NT2/D1 (cell line): Measurements from ENCODE around the gene PCED1B.

ENCODE experiments used
- DNase-seq: peaks from one replicate; pipeline ENCODE4 v3.0.0-alpha.2; 2011; ENCODE audit warnings: low read depth, low spot score
- H3K27me3 ChIP-seq: 2 replicates; pipeline ENCODE4 v1.6.0; 2011; ENCODE audit warnings: mild to moderate bottlenecking; ENCODE audit not compliant: insufficient read length, insufficient read depth
- H3K36me3 ChIP-seq: 2 replicates; pipeline ENCODE4 v1.6.1; 2011; ENCODE audit warnings: mild to moderate bottlenecking, low read length, mixed read lengths; ENCODE audit not compliant: insufficient read depth, insufficient read length
- H3K4me1 ChIP-seq: 2 replicates; pipeline ENCODE4 v1.5.1; 2011; ENCODE audit not compliant: insufficient read depth, insufficient read length
- H3K4me3 ChIP-seq: 2 replicates; pipeline ENCODE4 v1.5.1; 2011; ENCODE audit warnings: low read depth; ENCODE audit not compliant: insufficient read length
- H3K9ac ChIP-seq: 2 replicates; pipeline ENCODE4 v1.6.0; 2011; ENCODE audit warnings: low read depth; ENCODE audit not compliant: insufficient read length
- H3K9me3 ChIP-seq: 2 replicates; pipeline ENCODE4 v1.5.1; 2011; ENCODE audit warnings: mild to moderate bottlenecking, low read length; ENCODE audit not compliant: insufficient read depth
- SUZ12 ChIP-seq: IDR thresholded peaks from 2 replicates; pipeline ENCODE4 v1.6.1; 2011; ENCODE audit not compliant: insufficient read length, insufficient read depth; ENCODE audit errors: extremely low read depth
- YY1 ChIP-seq: IDR thresholded peaks from 2 replicates; pipeline ENCODE4 v1.6.1; 2011; ENCODE audit not compliant: insufficient read length, insufficient read depth
- ZNF274 ChIP-seq: IDR thresholded peaks from 2 replicates; pipeline ENCODE4 v1.6.1; 2011; ENCODE audit warnings: mild to moderate bottlenecking, low read depth, low read length

The PCED1B gene

GRCh38 chr12:47105914-47106674 lies 26.7 kb downstream of the PCED1B start:
- H3K9ac ChIP-seq: no peak overlapping the region
- no peak overlapping the region for H3K4me3 ChIP-seq
- H3K4me1 ChIP-seq: no peaks in the 10 kb centered on the region
- no peak for DNase-seq
- H3K9me3 ChIP-seq: no peaks in the 10 kb centered on the region
- no peaks in the 10 kb centered on the region for H3K27me3 ChIP-seq
- no peaks in the 10 kb centered on the region for H3K36me3 ChIP-seq
- no peak for TF ChIP-seq YY1
- TF ChIP-seq SUZ12: no peak
- TF ChIP-seq ZNF274: no peak

DNA sequence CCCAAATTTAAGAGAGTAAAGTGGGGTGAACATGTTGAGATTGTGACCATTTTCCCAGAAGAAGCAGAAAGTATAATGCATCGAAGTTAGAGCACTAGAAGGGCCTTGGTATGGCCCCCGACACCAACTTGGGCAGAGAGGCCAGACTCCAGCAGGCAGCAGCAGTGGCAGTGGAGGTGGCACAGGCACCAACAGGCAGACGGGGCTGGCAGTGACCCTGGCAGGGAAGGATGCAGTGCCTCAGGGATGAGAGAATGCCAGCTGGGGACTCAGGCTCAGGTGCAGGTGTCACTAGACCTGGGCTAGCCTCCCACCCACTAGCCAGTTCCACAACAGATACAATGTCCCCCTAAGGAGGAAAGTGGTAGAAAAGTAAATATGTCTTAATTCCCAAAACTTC lies 28.0 kb downstream of the PCED1B start:
- no peaks in the 10 kb centered on the region for H3K27me3 ChIP-seq

GRCh38 chr12:47107926-47108325 lies 28.5 kb downstream of the PCED1B start:
- no peak overlapping the region for H3K4me3 ChIP-seq
- TF ChIP-seq YY1 (no peak), SUZ12 (no peak), ZNF274 (no peak)
- H3K4me1 ChIP-seq: no peaks in the 10 kb centered on the region
- DNase-seq: no peak
- no peaks in the 10 kb centered on the region for H3K27me3 ChIP-seq
- no peak overlapping the region for H3K9ac ChIP-seq
- H3K9me3 ChIP-seq: no peaks in the 10 kb centered on the region
- H3K36me3 ChIP-seq: no peaks in the 10 kb centered on the region

More for the DNA sequence above, 28.0 kb downstream of the PCED1B start:
- no peaks in the 10 kb centered on the region for H3K36me3 ChIP-seq
- no peak overlapping the region for H3K4me3 ChIP-seq
- no peaks in the 10 kb centered on the region for H3K4me1 ChIP-seq
- H3K9ac ChIP-seq: no peak overlapping the region
- no peak for TF ChIP-seq SUZ12
- H3K9me3 ChIP-seq: no peaks in the 10 kb centered on the region
- no peak for DNase-seq

DNA sequence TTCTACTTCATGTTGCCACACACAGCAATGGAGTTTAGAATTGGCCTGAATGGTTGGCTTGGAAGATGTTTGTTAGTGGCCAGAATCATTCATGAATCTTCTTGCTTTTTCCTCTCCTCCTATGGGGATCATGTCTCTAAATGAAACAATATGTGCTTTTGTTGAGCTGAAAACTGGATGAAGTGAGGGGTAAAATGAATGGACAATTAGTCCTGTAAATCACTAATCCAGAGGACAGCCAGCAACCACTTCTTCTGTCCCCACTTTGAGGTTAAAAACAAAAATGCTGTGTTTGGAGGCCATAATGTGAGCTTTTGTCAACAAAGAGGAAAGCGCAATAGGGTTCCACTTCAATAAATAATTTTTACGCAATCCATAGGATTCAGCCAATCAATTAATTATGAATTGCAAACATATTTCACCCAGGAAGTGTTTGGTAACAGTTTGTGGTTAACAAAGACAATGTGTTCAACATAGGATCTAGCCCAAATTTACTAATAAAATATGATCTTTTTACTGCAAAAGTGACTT lies 30.7 kb downstream of the PCED1B start:
- Histone ChIP-seq H3K9ac (no peak overlapping the region), H3K27me3 (no peaks in the 10 kb centered on the region), H3K36me3 (no peaks in the 10 kb centered on the region), H3K4me3 (no peak overlapping the region), H3K4me1 (no peaks in the 10 kb centered on the region), H3K9me3 (no peaks in the 10 kb centered on the region)
- TF ChIP-seq ZNF274 (no peak), YY1 (no peak), SUZ12 (no peak)
- DNase-seq: no peak

DNA sequence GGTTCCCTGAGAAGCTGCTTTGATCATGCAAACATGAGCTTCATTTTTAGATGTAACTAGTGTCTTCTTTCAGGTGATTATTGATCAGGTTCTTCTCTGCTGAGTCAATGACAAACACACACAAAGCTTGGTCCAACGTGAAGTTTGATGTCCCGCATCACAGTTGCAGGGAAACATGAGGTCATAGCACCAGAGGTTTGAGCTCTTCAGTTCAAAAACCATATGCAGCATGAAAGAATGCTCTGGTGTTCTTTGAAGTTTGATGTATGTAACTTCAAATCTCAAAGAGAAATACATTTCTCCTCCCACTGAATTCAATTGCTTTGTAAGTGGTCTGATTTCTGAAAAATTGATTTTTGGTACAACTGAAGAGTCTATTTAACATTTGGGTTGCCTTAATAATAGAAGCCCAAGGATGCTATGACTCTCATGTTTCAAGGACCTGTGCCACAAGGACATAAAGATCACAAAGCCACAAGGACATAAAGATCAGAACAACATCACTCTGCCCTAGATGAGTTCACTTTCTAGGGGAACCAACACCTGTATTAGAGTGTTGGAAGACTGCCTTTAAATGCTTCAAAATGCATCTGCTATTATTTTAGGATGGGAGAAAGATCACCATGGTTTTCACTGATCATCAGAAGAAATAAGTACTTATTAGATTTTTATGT lies 31.4 kb downstream of the PCED1B start:
- Histone ChIP-seq H3K4me1 (no peaks in the 10 kb centered on the region), H3K9ac (no peak overlapping the region), H3K4me3 (no peak overlapping the region), H3K9me3 (no peaks in the 10 kb centered on the region), H3K36me3 (no peaks in the 10 kb centered on the region), H3K27me3 (no peaks in the 10 kb centered on the region)
- DNase-seq: no peak
- no peak for TF ChIP-seq ZNF274
- TF ChIP-seq SUZ12: no peak
- no peak for TF ChIP-seq YY1

GRCh38 chr12:47111392-47111778 lies 32.0 kb downstream of the PCED1B start:
- H3K4me1 ChIP-seq: no peaks in the 10 kb centered on the region
- H3K27me3 ChIP-seq: no peaks in the 10 kb centered on the region
- no peaks in the 10 kb centered on the region for H3K36me3 ChIP-seq
- no peak overlapping the region for H3K4me3 ChIP-seq
- TF ChIP-seq YY1 (no peak), ZNF274 (no peak), SUZ12 (no peak)
- H3K9ac ChIP-seq: no peak overlapping the region
- DNase-seq: no peak
- no peaks in the 10 kb centered on the region for H3K9me3 ChIP-seq

GRCh38 chr12:47111854-47112253 lies 32.4 kb downstream of the PCED1B start:
- TF ChIP-seq YY1 (no peak), ZNF274 (no peak)
- Histone ChIP-seq H3K9me3 (no peaks in the 10 kb centered on the region), H3K4me1 (no peaks in the 10 kb centered on the region), H3K36me3 (no peaks in the 10 kb centered on the region), H3K9ac (no peak overlapping the region), H3K27me3 (no peaks in the 10 kb centered on the region), H3K4me3 (no peak overlapping the region)
- DNase-seq: no peak
